WTC11 (cell line): ENCODE data around the gene IDH3G. TPM values are rescaled to one million over a fixed set of nuclear protein-coding genes. Genes with fewer than 3 reads are reported as not detected.

Experiments used
- ATAC-seq: fragments of 200-7000 bp; cut with Tn5 transposase; 2 replicates; pipeline ENCODE4 v1.10.0; 2021; ENCODE audit warnings: mild to moderate bottlenecking, moderate library complexity
- CTCF ChIA-PET: fragments of 300-600 bp; sonication (Branson Sonifier 250); formaldehyde crosslinking; loops from one replicate; lab custom pipeline; 2021; ENCODE audit warnings: antibody characterized with exemption; lab: Charles Lee
- POLR2A ChIA-PET: fragments of 350-600 bp; sonication (Branson Sonifier 250); formaldehyde crosslinking; loops from one replicate; lab custom pipeline; 2021; ENCODE audit warnings: antibody characterized with exemption; lab: Charles Lee
- DNase-seq: peaks from one replicate; pipeline ENCODE4 v3.0.0; 2021; ENCODE audit warnings: low spot score
- H3K27ac Mint-ChIP-seq: 2 replicates; pipeline ENCODE4 v1.8.0; 2021; ENCODE audit warnings: mixed read lengths
- H3K27me3 Mint-ChIP-seq: 2 replicates; pipeline ENCODE4 v1.8.0; 2021; ENCODE audit warnings: low read depth, mild to moderate bottlenecking, moderate library complexity, mixed read lengths
- H3K36me3 Mint-ChIP-seq: 2 replicates; pipeline ENCODE4 v1.8.0; 2021; ENCODE audit warnings: mixed read lengths
- H3K4me1 Mint-ChIP-seq: 2 replicates; pipeline ENCODE4 v1.8.0; 2022; ENCODE audit warnings: mixed read lengths
- H3K4me3 Mint-ChIP-seq: 2 replicates; pipeline ENCODE4 v1.8.0; 2021; ENCODE audit warnings: mild to moderate bottlenecking, moderate library complexity, mixed read lengths
- H3K9me3 Mint-ChIP-seq: 2 replicates; pipeline ENCODE4 v1.8.0; 2021; ENCODE audit warnings: mixed read lengths
- CREB1 ChIP-seq: sonication (generic); formaldehyde crosslinking; IDR thresholded peaks from 2 replicates; pipeline ENCODE4 v1.8.0; 2023; ENCODE audit warnings: mild to moderate bottlenecking, missing genetic modification reagents
- FOXJ3 ChIP-seq: sonication (generic); formaldehyde crosslinking; IDR thresholded peaks from 2 replicates; pipeline ENCODE4 v1.9.0; 2021; ENCODE audit warnings: missing genetic modification reagents, mild to moderate bottlenecking, borderline replicate concordance
- FOXK1 ChIP-seq: sonication (generic); formaldehyde crosslinking; IDR thresholded peaks from 2 replicates; pipeline ENCODE4 v1.8.0; 2022; ENCODE audit warnings: mild to moderate bottlenecking, moderate library complexity, missing genetic modification reagents
- OVOL2 ChIP-seq: fragments of 250-450 bp; sonication (Bioruptor Pico); IDR thresholded peaks from 2 replicates; pipeline ENCODE4 v1.9.0; 2021; ENCODE audit warnings: mild to moderate bottlenecking, borderline replicate concordance
- PRRX2 ChIP-seq: fragments of 250-450 bp; sonication (Bioruptor Pico); IDR thresholded peaks from 2 replicates; pipeline ENCODE4 v1.8.0; 2021; ENCODE audit warnings: mild to moderate bottlenecking
- TCF7 ChIP-seq: sonication (generic); formaldehyde crosslinking; IDR thresholded peaks from 2 replicates; pipeline ENCODE4 v1.8.0; 2022; ENCODE audit warnings: mild to moderate bottlenecking, low read depth, missing genetic modification reagents, moderate library complexity
- TP53 ChIP-seq: sonication (generic); formaldehyde crosslinking; IDR thresholded peaks from 2 replicates; pipeline ENCODE4 v1.8.1; 2023; ENCODE audit warnings: mild to moderate bottlenecking, missing genetic modification reagents
- ZNF138 ChIP-seq: sonication (generic); formaldehyde crosslinking; conservative IDR thresholded peaks from 2 replicates; pipeline ENCODE4 v1.8.1; 2022; ENCODE audit warnings: mild to moderate bottlenecking, moderate library complexity, missing genetic modification reagents
- ZNF396 ChIP-seq: fragments of 250-450 bp; sonication (Bioruptor Pico); IDR thresholded peaks from 2 replicates; pipeline ENCODE4 v1.8.0; 2021; ENCODE audit warnings: mild to moderate bottlenecking, moderate library complexity, borderline replicate concordance
- ZNF416 ChIP-seq: fragments of 250-450 bp; sonication (Bioruptor Pico); IDR thresholded peaks from 2 replicates; pipeline ENCODE4 v1.9.0; 2021; ENCODE audit warnings: mild to moderate bottlenecking, inconsistent platforms
- total RNA-seq: library from RNA; stranded (reverse); gene quantifications from 3 replicates; pipeline ENCODE4 v1.2.3, GENCODE V29; 2021
- TF ChIP-seq, protein P1 (sequence below): sonication (generic); formaldehyde crosslinking; IDR thresholded peaks from 2 replicates; pipeline ENCODE4 v1.8.1; 2023; ENCODE audit warnings: mild to moderate bottlenecking, missing genetic modification reagents
- TF ChIP-seq, protein P2 (sequence below): sonication (generic); formaldehyde crosslinking; IDR thresholded peaks from 2 replicates; pipeline ENCODE4 v1.8.0; 2022; ENCODE audit warnings: mild to moderate bottlenecking, missing genetic modification reagents
- TF ChIP-seq, protein P3 (sequence below): sonication (generic); formaldehyde crosslinking; IDR thresholded peaks from 2 replicates; pipeline ENCODE4 v1.8.1; 2023; ENCODE audit warnings: mild to moderate bottlenecking, missing genetic modification reagents, moderate library complexity
- TF ChIP-seq, protein P4 (sequence below): sonication (generic); formaldehyde crosslinking; IDR thresholded peaks from 2 replicates; pipeline ENCODE4 v1.8.1; 2023; ENCODE audit warnings: mild to moderate bottlenecking, missing genetic modification reagents, moderate library complexity
- TF ChIP-seq, protein P5 (sequence below): fragments of 250-450 bp; sonication (Bioruptor Pico); IDR thresholded peaks from 2 replicates; pipeline ENCODE4 v1.8.0; 2021; ENCODE audit warnings: mild to moderate bottlenecking

IDH3G gene
- total RNA-seq, 1 experiment from 2014 or later, result 52.4 TPM

DNA sequence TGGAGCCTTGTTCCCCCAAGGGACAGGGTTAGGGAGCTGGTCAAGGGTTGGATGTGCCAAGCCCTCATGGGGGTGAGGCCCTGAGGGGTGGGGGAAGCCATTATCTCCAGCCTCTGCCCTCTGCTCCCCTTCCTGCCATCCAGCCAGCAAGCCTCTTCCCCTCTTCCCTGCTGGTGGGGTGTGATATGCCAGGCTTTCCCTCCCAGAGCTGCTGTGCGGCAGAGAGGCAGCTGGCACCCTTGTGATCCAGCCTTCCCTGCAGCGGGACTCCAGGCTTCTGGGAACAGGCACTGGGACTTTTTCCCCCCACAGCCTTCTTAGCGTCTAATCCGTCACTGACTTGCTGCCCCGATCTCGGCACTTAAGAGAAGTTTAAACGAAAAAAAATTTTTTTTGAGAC, 6.6 kb upstream of the IDH3G start:
- ATAC-seq (peak; percentile 13), DNase-seq (no peak)
- H3K4me1 Mint-ChIP-seq, result peaks cover 7% of the 10 kb centered on the region
- H3K27ac Mint-ChIP-seq, result no peak overlapping the region
- H3K4me3 Mint-ChIP-seq, result no peak overlapping the region
- peaks cover 14% of the 10 kb centered on the region for H3K36me3 Mint-ChIP-seq
- H3K9me3 Mint-ChIP-seq, result no peaks in the 10 kb centered on the region
- TF ChIP-seq OVOL2, result no peak
- no peak for TF ChIP-seq TCF7 (CRISPR knock-in tag)
- TF ChIP-seq, protein P1, sequence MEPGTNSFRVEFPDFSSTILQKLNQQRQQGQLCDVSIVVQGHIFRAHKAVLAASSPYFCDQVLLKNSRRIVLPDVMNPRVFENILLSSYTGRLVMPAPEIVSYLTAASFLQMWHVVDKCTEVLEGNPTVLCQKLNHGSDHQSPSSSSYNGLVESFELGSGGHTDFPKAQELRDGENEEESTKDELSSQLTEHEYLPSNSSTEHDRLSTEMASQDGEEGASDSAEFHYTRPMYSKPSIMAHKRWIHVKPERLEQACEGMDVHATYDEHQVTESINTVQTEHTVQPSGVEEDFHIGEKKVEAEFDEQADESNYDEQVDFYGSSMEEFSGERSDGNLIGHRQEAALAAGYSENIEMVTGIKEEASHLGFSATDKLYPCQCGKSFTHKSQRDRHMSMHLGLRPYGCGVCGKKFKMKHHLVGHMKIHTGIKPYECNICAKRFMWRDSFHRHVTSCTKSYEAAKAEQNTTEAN (CRISPR knock-in tag), result no peak
- TF ChIP-seq CREB1, result no peak
- TF ChIP-seq, all 79 proteins: peak for 0
- no peaks in the 10 kb centered on the region for H3K27me3 Mint-ChIP-seq
- POLR2A ChIA-PET, result no interaction called here
- CTCF ChIA-PET, result interaction anchor here (0.7 kb wide), 1 partner anchor 87 kb away, joined by 4 read pairs; no protein-coding TSS in a partner anchor

DNA sequence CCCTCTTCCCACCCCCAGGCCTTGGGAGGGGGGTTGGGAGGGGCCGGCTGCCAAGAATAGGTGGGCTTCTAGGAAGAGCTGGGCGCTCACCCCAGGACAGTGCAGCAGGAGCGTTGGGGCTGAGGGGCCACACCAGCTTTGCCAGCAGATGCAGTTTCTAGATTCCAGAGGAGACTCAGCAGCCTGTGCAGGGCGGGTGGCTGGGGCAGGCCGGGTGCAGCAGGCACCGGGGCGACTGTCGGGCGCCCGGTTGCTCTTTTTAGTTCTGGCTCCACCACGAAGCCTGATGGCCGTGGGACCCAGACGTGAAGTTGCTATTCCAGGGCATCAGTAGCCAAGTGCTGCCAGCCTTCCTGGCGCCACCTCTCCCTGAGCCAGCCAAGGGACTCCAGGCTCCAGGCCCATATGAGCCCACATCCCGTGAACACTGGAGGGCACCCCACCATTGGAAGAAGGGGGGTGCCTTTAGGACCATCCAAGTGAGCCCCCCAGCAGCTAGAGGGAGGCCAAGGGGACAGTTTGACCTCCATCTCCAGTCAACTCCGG, 6.1 kb upstream of the IDH3G start:
- Mint-ChIP-seq H3K9me3 (no peaks in the 10 kb centered on the region), H3K4me1 (peaks cover 7% of the 10 kb centered on the region), H3K27me3 (no peaks in the 10 kb centered on the region), H3K36me3 (peaks cover 14% of the 10 kb centered on the region), H3K4me3 (no peak overlapping the region), H3K27ac (no peak overlapping the region)
- POLR2A ChIA-PET, result interaction anchor here (0.6 kb wide), 1 partner anchor 76 kb away, joined by 3 read pairs; no protein-coding TSS in a partner anchor
- TF ChIP-seq PRRX2 (CRISPR knock-in tag) (no peak), FOXJ3 (CRISPR knock-in tag) (no peak), FOXK1 (CRISPR knock-in tag) (no peak)
- TF ChIP-seq, protein P2, sequence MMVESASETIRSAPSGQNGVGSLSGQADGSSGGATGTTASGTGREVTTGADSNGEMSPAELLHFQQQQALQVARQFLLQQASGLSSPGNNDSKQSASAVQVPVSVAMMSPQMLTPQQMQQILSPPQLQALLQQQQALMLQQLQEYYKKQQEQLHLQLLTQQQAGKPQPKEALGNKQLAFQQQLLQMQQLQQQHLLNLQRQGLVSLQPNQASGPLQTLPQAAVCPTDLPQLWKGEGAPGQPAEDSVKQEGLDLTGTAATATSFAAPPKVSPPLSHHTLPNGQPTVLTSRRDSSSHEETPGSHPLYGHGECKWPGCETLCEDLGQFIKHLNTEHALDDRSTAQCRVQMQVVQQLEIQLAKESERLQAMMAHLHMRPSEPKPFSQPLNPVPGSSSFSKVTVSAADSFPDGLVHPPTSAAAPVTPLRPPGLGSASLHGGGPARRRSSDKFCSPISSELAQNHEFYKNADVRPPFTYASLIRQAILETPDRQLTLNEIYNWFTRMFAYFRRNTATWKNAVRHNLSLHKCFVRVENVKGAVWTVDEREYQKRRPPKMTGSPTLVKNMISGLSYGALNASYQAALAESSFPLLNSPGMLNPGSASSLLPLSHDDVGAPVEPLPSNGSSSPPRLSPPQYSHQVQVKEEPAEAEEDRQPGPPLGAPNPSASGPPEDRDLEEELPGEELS (CRISPR knock-in tag), result no peak
- TF ChIP-seq, protein P3, sequence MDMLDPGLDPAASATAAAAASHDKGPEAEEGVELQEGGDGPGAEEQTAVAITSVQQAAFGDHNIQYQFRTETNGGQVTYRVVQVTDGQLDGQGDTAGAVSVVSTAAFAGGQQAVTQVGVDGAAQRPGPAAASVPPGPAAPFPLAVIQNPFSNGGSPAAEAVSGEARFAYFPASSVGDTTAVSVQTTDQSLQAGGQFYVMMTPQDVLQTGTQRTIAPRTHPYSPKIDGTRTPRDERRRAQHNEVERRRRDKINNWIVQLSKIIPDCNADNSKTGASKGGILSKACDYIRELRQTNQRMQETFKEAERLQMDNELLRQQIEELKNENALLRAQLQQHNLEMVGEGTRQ, result no peak
- ATAC-seq (peak; percentile 7), DNase-seq (no peak)
- CTCF ChIA-PET, result interaction anchor here (0.7 kb wide), 1 partner anchor 87 kb away, joined by 4 read pairs; no protein-coding TSS in a partner anchor

DNA sequence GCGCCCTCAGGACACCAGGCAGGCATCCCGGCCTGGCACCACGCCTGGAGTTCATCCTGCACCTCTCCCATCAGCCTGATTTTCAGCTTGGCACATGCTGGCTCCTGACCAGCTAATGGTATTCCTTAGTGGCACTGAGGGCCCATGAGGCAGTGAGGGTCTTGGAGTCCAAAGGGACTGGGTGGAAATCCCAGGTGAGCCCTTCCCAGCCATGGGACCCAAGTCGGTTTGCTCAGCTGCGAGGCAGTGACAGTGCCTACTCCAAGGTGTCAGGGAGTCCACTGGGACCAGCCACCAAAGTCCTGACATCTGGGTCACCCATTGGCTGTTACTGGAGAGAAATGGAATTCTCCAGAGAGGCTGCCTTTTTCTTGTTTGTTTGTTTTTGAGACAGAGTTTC, 5.2 kb upstream of the IDH3G start:
- Mint-ChIP-seq H3K4me1 (peaks cover 7% of the 10 kb centered on the region), H3K27ac (no peak overlapping the region), H3K4me3 (no peak overlapping the region), H3K27me3 (no peaks in the 10 kb centered on the region), H3K9me3 (no peaks in the 10 kb centered on the region), H3K36me3 (peaks cover 14% of the 10 kb centered on the region)
- POLR2A ChIA-PET, result no interaction called here
- TF ChIP-seq CREB1 (no peak), ZNF138 (CRISPR knock-in tag) (no peak), ZNF416 (CRISPR knock-in tag) (no peak)
- TF ChIP-seq, protein P4, sequence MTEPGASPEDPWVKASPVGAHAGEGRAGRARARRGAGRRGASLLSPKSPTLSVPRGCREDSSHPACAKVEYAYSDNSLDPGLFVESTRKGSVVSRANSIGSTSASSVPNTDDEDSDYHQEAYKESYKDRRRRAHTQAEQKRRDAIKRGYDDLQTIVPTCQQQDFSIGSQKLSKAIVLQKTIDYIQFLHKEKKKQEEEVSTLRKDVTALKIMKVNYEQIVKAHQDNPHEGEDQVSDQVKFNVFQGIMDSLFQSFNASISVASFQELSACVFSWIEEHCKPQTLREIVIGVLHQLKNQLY (CRISPR knock-in tag), result no peak
- DNase-seq (no peak), ATAC-seq (no peak)
- CTCF ChIA-PET, result interaction anchor here (1.0 kb wide), 1 partner anchor 21 kb away, joined by 4 read pairs; no protein-coding TSS in a partner anchor

DNA sequence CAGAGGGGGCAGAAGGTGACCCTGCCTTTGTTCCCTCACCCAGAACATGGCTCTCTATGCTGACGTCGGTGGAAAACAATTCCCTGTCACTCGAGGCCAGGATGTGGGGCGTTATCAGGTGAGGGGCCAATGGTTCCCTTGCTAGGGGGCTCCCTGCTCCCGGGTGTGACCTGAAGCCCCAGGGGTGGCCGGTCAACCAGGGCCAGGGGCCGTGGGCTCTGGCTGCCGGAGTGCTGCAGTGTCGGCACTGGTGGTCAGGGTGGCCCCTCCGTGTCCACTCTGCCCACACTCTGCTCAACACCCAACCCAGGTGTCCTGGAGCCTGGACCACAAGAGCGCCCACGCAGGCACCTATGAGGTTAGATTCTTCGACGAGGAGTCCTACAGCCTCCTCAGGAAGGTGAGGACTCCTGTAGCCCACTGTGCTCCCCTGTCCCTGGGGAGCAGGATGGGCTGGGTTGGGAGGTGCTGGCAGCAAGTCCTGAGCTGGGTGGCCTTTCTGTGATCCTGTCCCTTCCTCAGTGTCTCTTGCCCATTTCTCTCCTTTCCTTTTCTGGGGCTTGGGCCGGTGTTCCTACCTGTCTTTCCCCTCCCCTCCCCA, 3.3 kb upstream of the IDH3G start:
- TF ChIP-seq, protein P5, sequence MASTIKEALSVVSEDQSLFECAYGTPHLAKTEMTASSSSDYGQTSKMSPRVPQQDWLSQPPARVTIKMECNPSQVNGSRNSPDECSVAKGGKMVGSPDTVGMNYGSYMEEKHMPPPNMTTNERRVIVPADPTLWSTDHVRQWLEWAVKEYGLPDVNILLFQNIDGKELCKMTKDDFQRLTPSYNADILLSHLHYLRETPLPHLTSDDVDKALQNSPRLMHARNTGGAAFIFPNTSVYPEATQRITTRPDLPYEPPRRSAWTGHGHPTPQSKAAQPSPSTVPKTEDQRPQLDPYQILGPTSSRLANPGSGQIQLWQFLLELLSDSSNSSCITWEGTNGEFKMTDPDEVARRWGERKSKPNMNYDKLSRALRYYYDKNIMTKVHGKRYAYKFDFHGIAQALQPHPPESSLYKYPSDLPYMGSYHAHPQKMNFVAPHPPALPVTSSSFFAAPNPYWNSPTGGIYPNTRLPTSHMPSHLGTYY (CRISPR knock-in tag), result no peak
- TF ChIP-seq ZNF396 (CRISPR knock-in tag) (no peak), TP53 (CRISPR knock-in tag) (no peak)
- Mint-ChIP-seq H3K4me3 (no peak overlapping the region), H3K27me3 (no peaks in the 10 kb centered on the region), H3K9me3 (no peaks in the 10 kb centered on the region), H3K36me3 (peaks cover 10% of the 10 kb centered on the region), H3K4me1 (peaks cover 12% of the 10 kb centered on the region), H3K27ac (no peak overlapping the region)
- CTCF ChIA-PET, result no interaction called here
- POLR2A ChIA-PET, result no interaction called here
- DNase-seq (no peak), ATAC-seq (no peak)
